Epidermal melanocyte (primary cell): ENCODE data around the gene EFHC1.
A peak's percentile ranks its signal among the peaks of the same experiment; 100 is the strongest.

ENCODE experiments used
- DNase-seq: peaks from one replicate; pipeline ENCODE4 v3.0.0; 2011; ENCODE audit warnings: low spot score; ENCODE audit not compliant: insufficient read length

Gene EFHC1

DNA sequence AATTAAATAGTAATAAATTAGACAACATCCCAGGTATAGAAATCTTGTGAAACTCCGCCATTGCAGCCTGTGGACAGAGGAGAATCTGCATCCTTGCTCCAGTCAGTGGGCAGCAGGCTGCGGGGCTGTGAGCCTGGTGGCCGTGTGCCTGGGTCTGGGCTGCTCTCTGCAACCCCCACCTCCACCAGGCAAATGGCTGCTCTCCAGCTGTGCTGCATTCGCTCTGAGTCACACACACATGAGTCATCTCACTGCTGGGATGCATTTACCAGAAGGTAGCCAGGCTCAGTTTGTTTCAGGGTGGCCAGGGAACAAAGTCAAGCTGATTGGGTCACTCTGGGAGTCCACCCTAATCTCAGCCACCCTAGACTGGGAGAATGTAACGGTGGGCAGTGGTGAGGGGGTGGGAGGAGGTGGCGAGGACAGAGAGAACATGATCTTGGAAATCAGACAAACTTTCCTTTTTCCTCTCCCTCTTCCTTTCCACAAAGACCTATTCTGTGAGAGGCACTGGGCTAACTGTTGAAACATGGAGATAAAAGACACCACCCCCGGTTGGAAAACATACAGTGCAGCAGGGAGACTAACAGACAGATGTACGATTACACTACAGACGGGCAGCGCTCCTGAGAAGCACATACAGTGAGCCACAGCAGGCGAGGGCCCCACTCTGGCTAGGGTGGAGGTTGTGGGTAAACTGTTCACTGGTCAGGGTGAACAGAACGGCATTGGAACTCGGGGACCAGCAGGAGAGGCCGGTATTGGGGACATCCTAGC is 97.5 kb downstream of the EFHC1 start:
- peak; percentile 83 for DNase-seq

DNA sequence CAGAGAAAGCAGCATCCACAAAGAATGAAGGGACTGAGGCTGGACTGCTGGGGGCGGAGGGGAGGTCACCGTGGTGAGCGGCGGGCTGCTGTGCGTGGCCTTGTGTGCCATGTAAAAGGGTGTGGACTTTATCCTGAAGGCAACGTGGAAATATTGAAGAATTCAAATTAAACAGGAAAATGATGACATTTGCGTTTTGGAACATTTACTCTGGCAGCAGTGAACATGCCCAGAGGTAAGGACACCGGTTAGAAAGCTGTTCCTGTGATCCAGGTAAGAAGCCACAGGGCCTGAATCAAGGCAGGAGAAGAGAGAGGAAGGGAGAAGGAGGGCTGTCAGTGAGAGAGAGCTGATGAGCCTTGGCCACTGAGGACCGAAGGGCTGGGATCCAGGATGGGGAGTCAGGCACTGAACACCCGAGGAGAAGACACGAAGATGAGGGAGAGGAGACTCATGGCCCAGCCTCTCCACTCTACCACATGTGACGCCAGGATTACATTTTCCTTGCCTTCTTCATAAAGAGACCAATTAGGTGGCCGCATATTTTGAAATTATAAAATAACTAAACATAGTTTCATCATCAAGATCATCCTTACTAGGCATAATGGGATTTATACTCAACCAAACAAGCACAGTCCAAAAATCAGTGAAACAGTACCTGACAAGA is 98.3 kb downstream of the EFHC1 start:
- no peak for DNase-seq

DNA sequence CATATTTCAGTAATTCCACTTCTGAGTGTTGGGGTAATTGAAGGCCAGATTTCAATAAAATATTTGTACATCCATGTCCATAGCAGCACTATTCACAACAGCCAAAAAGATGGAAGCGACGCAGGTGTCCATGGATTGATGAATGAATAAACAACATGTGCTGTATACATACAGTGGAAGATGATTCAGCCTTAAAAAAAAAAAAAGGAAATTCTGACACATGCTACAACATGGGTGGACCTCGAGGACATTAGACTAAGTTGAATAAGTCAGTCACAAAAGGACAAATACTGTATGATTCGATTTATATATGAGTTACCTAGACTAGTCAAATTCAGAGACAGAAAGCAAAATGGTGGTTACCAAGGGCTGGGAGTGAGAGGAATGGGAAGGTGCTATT is 99.5 kb downstream of the EFHC1 start:
- DNase-seq, result no peak

- DNase-seq, result no peak
Observed at GRCh38 chr6:52522151-52522626, 102.0 kb downstream of the EFHC1 start.

DNA sequence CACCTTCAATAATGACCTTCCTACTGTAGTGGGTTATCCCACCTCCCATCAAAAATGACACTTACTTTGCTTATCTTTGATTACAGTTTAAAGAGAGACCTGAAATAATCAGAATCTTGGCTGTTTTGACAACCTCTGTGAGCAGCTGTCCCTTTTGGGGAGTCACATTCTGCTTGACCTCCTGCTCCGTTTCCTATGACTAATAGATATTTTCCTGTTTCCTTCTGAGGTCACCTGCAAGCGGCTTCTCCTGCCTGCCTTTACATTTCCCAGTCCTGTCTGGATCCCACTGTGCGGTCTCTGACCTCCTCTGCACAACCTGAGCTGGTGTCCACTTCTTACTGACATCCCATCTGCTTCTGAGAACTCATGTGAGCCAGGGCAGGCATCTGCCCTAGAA is 102.5 kb downstream of the EFHC1 start:
- DNase-seq, result no peak

DNA sequence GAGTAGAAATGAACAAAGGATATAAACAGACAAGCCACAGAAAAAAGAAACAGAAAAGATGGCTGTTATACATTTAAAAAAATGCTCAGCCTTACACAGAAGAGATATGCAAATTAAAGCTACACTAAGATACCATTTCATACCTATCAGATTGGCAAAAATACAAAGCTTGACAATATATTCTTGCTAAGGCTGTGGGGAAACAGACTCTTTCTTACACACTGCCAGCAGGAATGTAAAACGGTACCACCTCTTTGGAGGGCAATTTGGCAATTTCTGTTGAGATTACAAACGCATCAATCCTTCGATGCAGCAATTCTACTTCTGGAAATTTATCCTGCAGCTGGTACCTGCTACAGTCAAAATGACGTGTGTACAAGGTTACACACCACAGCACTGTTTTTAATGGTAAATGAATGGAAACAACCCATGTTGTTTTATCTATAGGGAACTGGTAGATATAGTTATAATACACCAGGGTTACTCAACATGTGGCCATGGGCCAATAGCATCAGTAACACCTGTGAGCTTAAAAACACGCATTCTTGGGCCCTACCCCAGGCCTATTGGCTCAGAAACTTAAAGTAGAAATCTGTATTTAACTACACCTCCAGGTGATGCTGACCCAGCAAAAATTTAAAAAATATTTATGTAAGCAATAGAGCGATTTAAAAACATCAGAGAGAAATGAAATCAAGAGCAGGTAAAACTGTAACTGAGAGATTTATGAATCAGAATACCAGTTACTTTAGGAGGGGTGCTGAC is 103.4 kb downstream of the EFHC1 start:
- no peak for DNase-seq

- no peak for DNase-seq
Observed at GRCh38 chr6:52524918-52525317, 104.8 kb downstream of the EFHC1 start.

DNA sequence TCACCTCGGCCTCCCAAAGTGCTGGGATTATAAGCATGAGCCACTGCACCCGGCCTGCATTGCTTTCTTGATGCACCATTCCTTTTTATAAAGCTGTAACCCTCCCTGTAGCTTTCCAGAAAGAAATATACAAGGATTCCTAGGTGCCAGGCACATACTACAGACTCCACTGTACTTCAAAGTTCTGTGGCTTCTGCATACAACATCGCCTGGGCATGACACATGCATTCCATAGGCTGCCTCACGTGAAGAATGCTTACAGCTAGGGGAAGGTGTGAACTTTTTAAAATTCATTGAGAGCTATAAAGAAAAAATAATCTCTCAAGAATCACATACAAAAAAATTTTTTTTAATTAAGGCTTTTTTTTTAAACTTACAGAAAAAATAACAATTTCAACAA is 106.5 kb downstream of the EFHC1 start:
- no peak for DNase-seq

DNA sequence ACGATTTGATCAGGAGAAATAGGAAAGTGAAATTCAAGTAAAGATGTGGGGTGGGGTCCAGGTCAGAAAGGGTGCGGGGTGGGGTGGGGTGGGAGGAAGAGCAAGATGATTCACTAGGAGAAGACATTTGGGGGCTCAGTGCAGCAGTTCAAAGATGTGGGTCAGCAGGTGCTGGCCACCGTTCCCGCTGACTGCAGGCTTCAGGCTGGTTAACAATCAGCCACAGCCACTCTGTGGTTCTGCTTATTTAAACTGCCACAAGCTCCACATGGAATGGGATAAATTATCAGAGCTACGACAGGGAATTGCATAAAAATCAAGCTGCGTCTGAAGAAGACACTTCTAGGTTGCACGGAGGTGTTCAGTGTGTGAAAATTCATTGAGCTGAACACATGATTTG is 107.3 kb downstream of the EFHC1 start:
- no peak for DNase-seq

DNA sequence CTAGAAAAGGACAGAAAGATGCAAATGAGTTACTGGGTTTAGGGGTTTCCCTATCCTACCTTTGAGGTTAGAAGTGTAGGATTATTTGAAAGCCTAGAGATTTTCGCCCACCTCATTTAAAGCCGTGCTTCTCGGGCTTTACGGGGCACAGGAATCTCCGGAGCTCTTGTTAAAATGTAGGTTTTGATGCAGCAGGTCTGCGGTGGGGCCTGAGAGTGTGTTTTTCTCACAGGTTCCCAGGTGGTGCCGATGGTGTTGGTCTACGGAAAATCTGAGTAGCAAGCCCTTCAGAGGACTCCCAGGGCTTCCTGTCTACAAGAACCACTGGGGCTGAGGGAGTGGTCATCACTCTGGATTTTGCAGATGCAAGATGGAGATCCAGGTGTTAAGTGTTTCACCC is 109.2 kb downstream of the EFHC1 start:
- no peak for DNase-seq

DNA sequence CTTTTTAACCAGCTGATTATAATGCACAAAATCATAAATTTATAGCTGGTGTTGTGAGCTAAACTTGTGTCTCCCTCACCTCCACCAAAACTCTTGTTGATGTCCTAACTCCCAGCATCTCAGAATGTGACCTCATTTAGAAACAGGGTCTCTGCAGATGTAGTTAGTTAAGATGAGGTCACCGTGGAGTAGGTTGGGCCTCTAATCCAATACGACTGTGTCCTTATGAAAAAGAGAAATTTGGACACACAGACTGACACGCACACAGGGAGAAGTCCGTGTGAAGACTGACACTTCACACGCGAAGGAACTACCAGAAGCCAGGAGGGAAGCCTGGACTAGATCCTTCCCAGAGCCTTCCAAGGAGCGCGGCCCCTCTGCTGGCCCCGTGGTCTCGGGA is 110.2 kb downstream of the EFHC1 start:
- no peak for DNase-seq

- DNase-seq, result no peak
Observed at GRCh38 chr6:52531396-52531795, 111.3 kb downstream of the EFHC1 start.

DNA sequence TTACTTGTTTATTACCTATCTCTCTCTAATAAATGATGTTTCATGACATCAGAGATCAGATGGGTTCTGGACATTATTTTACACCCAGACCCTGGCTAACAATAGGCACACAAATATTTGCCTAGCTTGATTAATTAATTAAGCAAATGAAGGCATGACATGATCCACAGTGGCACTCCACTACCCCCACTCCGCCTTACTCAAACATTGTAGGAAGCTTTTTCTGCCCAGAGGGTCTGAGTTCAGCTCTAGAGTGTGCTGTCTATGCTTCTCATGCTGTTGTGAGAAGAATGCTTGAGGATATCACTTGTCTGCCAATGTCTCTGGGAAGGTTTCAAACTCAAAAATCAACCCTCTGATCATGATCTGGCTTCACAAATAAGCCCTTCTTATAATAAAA is 111.7 kb downstream of the EFHC1 start:
- no peak for DNase-seq

DNA sequence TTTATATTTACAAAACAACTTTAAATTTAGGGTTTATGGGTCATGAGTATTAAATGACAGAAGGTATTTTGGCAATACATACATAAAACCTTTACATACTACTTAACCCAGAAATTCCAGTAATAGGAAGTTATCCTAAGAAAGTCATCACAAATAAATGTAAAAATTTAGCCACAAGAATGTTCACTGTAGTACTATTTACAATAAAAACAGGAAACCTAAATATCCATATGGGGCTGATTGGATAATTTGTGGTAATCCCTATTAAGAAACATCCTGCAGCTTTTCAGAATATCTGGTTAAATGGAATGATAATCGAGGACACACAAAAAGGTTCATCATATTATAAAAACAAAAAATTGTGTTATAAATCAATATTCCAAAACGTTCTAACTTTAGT is 112.3 kb downstream of the EFHC1 start:
- DNase-seq, result no peak

- DNase-seq, result no peak
Observed at GRCh38 chr6:52533491-52533890, 113.3 kb downstream of the EFHC1 start.

- DNase-seq, result no peak
Observed at GRCh38 chr6:52534363-52534762, 114.2 kb downstream of the EFHC1 start.

DNA sequence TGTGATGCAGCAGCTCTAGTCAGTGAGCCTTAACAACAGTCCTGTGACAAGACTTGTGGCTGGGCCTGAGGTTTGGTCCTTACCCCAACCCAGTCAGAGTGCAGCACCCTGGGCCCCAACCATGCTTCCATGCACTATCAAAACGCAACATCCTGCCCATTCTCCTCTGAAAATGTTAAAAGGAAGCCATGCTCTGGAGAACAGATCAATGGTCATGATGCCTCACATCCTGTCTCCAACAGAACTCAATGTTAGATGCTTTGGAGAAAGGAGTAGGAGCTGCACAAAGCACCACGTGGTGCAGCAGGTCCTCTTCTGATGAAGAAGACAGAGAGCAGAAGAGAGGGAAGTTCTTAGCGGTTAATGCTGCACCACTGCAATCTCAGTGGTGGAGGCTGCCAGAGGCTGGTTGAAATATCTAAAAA is 114.8 kb downstream of the EFHC1 start:
- DNase-seq, result no peak

GRCh38 chr6:52535711-52536423 is 115.7 kb downstream of the EFHC1 start:
- no peak for DNase-seq

DNA sequence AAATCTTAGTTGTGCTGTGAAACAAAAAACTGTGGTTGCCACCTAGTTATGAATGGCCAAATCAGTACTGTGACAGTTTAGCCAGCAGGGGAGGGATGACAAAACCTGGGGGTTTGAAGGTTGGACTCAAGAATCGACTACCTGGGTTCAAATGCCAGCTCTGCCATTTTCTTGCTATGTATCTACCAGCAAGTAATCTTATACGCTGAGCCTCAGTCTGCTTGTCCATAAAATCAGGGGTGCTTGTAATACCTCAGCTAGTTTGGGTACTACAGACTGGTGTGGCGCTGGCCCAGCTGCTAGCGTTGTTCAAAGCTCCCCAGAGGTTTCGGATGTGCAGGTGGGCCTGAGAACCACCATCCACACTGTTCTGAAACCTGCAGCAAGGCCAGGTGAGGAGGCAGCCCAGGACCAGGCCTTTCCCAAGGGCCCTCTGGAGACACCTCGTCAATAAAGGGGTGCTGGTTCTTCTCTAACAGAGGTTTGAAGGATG is 116.3 kb downstream of the EFHC1 start:
- no peak for DNase-seq

DNA sequence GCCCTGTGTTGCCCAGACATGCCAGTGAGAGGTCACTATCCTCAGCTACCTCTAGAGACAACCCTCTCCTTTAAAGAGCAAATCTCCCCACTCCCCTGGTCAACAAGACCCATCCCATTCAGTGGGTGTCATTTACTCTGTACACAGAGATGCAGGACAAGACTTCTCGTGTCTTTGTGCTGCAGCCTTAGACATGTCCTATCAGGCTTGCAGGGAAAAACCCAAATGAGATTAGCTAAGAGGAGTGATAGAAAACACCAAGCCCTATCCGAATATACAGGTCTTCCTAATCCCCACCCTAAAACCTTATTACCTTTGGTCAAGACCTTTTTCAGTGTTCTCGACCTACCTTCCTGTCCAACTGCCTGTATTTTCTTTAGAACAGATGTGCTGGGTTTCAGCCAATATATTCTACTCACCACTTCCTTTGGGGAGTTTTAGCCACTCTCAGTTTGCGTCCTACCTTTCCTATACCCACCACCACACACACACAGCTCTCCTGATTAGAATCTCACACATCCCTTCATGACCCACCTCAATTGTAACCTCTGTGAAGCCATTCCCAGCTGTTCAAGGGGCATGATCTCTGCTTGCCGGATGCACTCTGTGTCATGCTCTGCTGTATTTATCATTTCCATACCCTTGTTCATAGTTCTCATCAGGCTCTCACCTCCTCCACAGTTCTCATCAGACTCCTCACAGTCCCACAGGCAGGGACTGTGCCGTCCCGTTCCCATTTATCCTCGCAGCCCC is 117.0 kb downstream of the EFHC1 start:
- no peak for DNase-seq
